Stimulated activated CD8-positive, alpha-beta memory T cell treated with anti-CD3 and anti-CD28 coated beads, Interleukin-12 subunit alpha, Interleukin-12 subunit beta, amount 100 ng/mL, for 24 hours (primary cell): ENCODE measurements around the gene ADAMTS15.

ENCODE experiments used
- DNase-seq: peaks from one replicate; pipeline ENCODE4 v3.0.0-alpha.2; 2020; ENCODE audit errors: extremely low read depth

ADAMTS15 gene

DNA sequence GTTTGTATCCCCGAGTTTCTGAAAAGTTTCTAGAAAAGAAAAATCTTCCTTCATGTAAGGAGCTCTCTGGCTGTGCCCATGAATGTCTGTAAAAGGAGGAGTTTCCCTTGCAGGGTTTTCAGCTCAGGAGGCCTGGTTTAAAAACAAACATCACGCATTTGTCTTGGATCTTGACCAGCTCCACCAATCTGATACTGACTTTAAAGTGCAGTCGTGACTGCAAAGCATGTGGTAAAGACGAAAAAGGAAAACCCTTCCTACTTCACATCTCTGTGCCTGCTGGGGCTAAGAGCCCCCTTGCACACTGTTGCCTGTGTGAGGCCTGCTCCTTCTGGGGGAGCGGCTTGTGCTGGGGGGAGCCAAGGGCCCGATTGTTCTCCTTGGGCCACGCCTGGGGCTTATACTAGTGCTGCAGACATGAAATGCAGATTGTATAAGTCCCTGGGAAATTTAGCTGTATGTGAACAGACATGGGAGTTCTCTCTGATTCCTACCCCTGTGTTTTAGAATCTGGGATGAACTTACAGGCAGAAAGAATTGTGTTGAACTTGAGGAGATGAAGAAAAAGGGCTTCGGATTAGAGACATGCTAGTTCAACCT lies 62.1 kb downstream of the ADAMTS15 start:
- DNase-seq, result no peak

DNA sequence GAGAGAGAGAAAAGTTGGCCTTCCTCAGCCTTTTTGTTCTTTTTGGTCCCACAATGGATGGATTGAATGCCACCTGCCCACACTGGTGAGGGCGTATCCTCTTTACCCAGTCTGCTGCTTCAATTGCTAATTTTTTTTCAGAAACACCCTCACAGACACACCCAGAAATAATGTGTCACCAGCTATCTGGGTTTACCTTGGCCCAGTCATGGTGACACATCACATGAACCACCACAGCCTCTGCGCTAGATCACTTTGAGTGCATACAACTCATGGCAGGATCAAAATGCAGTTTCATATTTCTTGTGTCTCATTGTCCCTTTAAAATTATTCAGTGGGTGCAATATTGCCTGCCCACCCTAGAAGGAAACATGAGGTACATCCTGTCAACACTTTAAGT lies 63.3 kb downstream of the ADAMTS15 start:
- DNase-seq, result no peak

DNA sequence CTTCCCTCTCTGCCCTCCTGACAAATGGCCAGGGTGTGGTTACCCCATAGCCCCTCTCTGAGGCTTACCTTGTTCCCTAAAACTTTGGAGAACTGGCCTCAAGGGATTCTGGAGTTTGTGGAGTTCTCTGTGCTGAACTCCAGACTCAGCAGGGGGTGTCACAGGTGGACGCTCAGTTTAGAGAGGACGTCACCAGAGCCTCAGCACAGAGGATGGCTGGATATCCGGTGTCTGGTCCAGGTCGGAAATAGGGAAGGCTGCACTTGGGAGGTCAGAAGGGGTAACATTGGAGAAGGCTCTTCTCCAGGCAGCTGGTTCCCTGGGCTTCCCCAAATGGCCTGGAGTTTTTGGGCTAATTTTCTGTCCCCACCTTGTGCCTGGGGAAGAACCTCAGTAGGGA lies 64.2 kb downstream of the ADAMTS15 start:
- DNase-seq, result no peak

DNA sequence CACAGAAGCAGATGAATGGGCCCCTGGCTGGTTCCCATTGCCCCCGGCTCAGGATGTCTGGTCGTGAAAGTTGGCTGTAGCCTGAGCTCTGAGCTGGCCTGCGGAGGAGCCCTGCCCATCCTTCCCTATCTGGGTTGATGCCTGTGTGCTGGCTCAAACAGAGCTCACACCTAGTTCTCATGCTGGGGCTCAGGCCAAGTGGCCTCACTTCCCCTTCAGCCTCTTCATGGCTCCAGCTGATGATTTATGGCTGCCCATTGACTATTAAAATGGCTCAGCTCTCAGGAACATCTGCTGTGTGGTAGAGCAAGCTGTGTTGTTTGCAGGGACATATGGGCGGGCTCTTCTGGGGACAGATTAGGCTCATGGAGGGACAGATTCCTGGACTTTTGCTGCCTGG lies 64.7 kb downstream of the ADAMTS15 start:
- DNase-seq, result no peak

DNA sequence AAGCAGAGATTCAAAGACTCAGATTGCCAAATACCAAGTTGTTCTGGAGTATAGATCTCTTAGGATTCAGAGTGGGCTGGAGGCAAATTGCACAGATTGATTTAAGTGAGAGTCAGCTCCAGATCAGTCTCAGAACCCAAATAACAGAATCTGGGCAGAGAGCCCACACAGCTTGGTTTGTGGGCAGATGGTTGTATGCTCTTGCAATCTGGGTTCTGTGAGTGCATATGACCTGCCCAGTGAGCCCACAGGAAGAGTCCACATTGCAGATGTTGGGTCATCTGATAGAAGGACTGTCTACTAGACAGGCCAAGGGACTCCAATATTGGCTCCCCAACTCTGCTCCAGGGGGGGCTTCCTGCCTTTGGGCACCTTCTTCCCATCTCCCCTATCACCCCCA lies 65.9 kb downstream of the ADAMTS15 start:
- DNase-seq, result no peak

DNA sequence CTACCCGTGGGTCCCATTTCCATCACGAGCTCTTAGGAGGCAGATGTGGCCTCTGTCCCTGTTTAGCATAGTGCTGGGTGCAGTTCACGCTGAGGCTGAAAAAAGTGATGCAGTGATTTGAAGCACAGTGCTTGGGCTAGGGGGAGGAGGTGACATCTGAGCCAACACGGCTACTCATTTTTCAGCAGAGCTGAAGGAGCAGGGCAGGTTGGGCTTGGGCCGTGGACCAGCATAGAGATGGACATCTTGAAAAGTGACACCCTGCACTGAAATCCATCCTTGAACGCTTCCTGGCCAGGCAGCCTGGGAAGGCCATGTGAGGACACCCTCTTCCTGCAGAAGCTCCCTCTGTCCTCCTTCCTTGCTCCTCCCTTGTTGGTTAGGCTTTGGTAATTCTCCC lies 66.4 kb downstream of the ADAMTS15 start:
- DNase-seq, result no peak

DNA sequence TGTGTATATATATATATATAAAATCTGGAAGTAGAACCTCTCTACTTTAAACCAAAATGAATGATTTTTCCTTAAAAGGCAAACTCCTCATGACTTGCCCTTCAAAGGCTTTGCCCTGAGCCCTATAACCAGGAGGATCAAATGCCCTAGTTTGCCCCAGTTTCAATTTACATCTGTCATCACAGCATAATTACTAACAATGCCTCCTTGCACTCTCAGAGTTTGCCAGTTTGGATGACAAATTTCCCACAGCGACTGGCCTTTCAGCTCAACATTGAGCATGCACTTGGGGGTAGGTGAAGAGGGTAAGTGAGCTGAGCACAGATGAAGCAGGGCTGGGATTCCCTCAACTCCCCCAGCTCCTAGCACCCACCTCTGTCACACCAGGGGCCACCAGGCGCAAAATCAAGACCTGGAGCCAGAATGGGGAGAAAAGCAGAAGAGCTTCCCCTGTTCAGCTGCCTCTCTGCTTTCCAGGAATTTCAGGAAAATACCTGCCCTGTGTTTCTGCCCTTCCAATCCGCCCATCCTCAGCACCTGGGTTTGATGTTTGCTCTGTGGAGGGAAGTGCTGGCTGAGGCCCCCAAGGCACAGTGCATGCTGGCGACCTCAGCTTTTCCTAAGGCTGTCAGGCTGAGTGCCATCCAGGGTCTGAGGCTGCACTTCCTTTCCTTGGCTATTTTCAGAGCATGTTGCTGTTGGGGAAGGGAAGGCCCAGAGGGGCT lies 67.5 kb downstream of the ADAMTS15 start:
- DNase-seq, result no peak

DNA sequence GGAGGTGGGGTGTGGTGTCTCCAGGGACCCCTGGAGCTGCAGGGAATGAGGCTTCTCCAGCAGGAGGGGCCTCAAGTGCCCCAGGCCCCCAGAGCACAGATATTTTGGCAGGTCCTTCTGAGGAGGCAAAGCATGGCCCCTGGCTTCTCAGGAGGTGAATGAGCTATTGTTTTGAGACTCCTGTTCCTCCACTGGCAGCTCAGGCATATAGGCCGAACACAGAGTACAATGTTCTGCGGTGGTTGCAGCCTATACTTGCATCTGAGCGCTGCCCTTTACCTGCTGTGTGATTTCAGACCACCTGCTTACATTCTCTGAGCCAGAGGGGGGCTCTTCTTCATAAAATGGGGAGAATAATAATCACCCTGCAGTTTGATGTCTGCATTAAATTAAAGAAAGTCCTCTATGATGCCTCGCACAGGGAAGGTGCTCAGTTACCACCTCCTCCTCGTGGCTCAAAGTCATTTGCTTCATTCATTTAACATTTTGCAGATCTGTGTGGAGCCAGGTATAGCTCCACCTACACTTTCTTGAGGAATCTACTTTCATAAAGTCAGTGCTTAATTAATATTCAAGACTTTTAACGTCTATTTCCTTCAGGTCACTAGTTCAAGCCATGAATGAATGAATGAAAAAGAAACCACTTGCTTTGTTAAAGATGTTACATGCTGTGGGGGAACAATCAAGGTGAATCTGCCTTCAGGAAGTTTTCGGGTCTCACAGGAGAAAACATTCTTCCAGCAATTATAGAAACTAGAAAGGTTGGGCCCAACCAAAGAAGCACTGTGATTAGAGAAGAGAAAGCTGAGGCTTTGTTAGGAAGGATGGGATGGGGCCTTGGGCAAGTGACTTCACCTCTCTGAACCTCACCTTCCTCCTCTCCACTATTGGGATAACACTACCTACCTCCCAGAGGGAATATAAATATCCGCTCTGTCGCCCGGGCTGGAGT lies 68.4 kb downstream of the ADAMTS15 start:
- no peak for DNase-seq

DNA sequence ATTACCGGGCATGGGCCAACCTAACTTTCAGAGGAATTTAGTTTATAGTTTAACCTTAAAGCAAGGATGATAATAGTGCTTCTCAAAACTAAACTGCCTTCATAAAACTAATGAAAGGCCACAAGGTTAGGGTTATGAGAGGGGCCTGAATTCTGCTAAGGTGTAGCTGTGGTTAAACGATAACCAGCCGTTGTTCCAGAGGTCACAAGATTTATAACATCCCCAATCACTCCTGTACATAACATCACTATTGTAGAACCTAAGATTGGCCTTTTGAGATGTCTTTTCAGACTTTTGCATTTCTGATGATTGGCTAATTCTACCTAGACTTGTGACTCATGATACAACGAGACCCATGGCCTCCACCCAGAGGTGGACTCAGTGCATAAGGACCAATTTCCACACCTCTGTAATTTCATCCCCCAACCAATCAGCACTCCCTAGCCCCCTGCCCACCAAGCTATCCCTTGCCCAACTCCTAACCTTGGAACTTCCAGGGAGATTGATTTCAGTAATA lies 69.8 kb downstream of the ADAMTS15 start:
- DNase-seq, result no peak

DNA sequence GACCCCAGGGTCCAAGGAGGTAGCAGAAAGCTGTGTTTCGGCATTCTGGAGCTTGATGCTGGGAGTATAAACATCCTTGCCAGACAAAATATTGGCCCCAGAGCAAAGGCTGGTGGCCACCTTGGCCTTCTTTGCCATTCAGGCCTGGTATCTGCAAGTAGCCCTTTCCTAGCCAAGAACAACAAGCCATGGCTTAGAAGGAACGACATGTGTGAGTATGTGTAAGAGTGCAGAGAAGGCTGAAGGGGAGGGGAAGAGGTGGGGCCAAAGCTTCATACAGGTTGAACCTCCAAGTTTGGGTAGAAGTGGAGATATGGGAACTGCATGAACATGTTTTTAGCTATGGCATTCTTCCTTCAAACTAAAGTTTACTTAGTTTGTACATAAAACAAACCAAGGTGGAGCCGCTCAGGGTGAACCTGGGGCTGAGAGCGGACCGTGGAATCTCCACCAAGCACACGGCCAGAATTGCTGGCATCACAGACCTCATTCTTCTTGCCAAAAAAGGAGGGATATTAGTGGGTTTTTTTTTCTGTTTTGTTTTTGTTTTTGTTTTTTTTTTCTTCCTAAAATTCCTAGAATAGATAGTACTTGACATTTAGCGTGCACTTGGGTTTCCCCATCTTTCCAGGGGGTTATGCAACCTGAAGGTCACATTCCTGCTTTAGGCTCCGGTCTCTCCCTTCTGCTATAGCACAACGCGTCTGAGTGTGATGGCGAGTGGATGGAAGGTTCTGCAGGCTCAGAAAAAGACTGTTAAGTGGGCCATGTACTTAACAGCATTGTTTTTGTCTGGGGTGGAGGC lies 70.9 kb downstream of the ADAMTS15 start:
- no peak for DNase-seq

DNA sequence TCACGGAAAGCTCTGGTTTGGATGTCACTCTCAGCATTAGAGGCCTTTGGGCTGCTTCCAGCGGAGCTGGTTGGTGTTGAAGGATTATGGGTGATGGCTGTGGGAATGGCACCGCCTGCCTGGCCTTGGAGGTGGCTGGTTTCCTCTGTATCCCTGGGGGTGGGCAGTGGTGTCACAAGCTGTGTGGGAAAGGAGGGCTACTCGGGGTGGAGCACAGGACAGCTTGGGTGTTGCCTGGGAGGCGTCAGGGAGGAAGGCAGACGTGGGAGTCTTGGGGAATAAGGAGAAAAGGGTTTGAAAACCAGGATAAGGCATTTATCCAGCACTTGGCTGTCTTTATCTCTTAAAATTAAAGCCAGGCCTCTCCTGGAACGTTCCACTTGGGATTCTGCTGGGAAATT lies 71.8 kb downstream of the ADAMTS15 start:
- no peak for DNase-seq

DNA sequence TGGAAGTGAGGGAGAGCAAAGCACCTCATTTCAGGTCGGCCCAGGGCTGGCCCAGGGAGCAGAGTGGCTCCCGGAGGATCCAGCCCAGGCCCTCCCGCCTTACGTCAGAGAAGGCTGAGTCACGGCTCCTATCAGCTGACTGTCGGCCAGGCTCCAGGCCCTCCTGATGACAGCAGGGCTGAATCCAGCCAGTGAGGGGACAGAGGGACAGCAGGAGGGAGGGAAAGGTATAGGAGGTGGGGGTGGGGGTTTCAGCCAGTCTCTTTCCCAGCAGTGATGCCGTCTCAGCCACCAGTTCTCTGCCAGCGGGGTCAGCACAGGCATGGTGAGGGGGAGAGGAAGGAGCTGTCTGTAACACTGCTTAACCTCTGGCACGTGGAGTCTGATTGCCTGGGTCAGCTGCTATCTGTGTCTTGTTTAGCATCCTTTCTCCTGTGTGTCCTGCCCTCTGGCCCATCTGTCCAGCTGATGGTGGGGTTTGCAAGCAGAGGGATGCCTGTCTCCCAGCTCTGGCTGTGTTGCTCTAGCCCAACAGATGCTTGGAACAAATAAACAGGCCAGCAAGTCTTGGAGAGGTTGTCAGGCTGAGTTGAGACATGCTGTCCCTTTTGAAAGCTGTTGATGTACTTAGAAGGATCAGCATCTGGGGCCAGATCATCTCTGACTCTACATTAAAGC lies 74.0 kb downstream of the ADAMTS15 start:
- DNase-seq, result no peak

DNA sequence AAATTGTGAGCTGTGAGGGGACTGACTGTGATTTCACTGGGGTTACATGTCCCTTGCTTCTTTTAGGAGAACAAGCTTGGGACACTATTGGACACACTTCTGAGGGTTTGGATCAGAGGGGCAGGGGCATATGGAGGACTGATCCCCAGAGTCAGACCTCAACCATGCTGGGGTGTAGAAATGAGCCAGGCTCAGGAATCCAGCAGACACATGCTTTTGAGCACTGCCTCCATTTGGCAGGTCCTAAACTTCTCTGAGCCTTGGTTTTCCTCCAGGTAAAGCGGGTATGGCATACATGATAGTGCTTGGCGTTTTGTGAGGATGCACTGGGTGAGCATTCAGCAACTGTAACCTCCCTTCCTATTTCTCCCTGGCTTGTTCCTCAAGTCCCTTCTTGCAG lies 74.7 kb downstream of the ADAMTS15 start:
- no peak for DNase-seq

DNA sequence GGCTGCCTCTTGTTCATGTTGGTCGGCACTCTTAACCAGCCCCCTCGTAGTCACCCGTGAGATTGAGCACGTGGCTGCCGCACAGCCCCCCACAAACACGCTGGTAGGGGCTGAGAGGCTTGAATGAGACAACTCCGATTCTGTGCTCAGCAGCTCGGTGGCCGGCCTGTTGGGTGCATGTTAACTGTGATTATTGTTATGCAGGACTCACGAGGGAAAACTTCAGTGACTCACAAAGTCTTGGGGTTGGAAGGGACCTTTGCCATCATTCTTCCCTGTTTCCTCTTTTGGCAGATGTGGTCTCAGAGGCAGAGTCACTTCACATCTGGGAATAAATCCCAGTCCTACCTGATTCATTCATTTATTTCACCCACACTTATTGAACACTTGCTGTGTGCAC lies 75.2 kb downstream of the ADAMTS15 start:
- DNase-seq, result no peak

DNA sequence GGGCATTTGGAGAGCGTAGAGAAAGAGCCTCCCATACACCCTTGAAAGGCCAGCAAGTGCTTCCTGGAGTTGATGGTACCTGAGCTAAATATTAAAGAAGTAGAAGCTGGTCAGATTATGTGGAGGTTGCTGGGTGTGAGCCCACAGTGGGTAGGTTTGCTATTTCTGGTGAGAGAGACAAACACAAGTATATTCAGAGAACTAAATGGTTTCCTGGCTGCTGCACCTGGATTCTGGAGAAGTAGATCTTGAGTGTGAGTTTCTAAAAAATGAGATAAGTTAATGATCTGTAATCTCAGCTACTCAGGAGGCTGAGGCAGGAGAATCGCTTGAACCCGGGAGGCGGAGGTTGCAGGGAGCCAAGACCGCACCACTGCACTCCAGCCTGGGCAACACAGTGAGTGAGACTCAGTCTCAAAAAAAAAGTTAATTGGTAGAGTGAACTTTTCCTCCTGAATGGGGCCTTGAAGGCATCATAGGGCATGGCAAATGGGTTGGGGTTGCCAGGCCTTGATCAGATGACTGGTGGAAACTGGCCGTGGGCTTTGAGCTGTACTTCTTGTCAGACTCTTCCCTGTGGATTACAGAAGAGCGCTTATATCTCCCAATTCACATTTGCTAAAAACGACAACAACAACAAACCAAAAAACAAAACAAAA lies 75.8 kb downstream of the ADAMTS15 start:
- no peak for DNase-seq

DNA sequence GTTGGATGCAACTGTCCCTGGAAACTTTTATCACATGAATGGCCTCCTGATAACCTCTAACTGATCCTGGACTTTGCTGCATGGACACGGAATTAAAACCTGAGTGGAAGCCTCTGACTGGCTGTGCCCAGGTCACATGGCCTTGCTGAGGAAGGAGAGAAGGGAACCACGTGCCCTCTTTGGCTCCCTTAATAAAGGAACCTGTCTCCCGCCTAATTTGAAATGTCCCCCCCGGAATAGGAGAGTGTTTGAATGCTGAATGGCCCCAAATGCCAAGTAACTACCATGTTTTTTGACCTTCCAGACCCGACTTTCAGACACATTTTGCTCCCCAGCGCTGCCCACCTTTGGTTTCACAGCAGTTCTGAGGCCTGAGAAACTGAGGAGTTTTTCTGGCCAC lies 76.9 kb downstream of the ADAMTS15 start:
- DNase-seq, result no peak
